GM12874 (cell line): ENCODE results near the gene GJA4.

ENCODE experiments used
- CTCF ChIP-seq: IDR thresholded peaks from 2 replicates; pipeline ENCODE4 v1.5.1; 2011; ENCODE audit warnings: low read depth, mild to moderate bottlenecking, control low read depth, low read length, moderate library complexity; ENCODE audit not compliant: insufficient read depth

Gene GJA4

GRCh38 chr1:34822202-34822601 is 29.4 kb downstream of the GJA4 start:
- no peak for TF ChIP-seq CTCF

- TF ChIP-seq CTCF: no peak
Observed at GRCh38 chr1:34824817-34825454, 32.1 kb downstream of the GJA4 start.

GRCh38 chr1:34825455-34826091 is 32.8 kb downstream of the GJA4 start:
- TF ChIP-seq CTCF: no peak

GRCh38 chr1:34827341-34827941 is 34.6 kb downstream of the GJA4 start:
- TF ChIP-seq CTCF: no peak

GRCh38 chr1:34828611-34829010 is 35.8 kb downstream of the GJA4 start:
- TF ChIP-seq CTCF: no peak

GRCh38 chr1:34829250-34829649 is 36.5 kb downstream of the GJA4 start:
- no peak for TF ChIP-seq CTCF

GRCh38 chr1:34831721-34832246 is 39.0 kb downstream of the GJA4 start:
- no peak for TF ChIP-seq CTCF
